GM23338 (cell line): ENCODE measurements around the gene PLXNB2. TPM values are rescaled to one million over a fixed set of nuclear protein-coding genes. Genes with fewer than 3 reads are reported as not detected.

Experiments
- ATAC-seq: fragments of 200-7000 bp; cut with Tn5 transposase; 3 replicates; pipeline ENCODE4 v1.9.1; 2020
- DNase-seq: peaks from one replicate; pipeline ENCODE4 v3.0.0-alpha.2; 2015; ENCODE audit warnings: low spot score
- H2AFZ ChIP-seq: fragments of 200-600 bp; sonication (generic); 2 replicates; pipeline ENCODE4 v1.8.0; 2016; ENCODE audit warnings: antibody characterized with exemption, mild to moderate bottlenecking, moderate library complexity
- H3F3A ChIP-seq: fragments of 200-600 bp; sonication (generic); replicated peaks from 2 replicates; pipeline ENCODE4 v1.8.0; 2017; ENCODE audit warnings: antibody characterized with exemption, mixed run types, low read depth
- H3K27ac ChIP-seq: fragments of 200-600 bp; sonication (generic); 2 replicates; pipeline ENCODE4 v1.6.1; 2016; ENCODE audit warnings: low read depth
- H3K27me3 ChIP-seq: fragments of 200-600 bp; sonication (generic); 2 replicates; pipeline ENCODE4 v1.8.0; 2016; ENCODE audit warnings: mild to moderate bottlenecking, mixed run types, moderate library complexity; ENCODE audit not compliant: insufficient read depth
- H3K36me3 ChIP-seq: fragments of 200-600 bp; sonication (generic); 2 replicates; pipeline ENCODE4 v1.8.0; 2016; ENCODE audit warnings: mild to moderate bottlenecking; ENCODE audit not compliant: insufficient read depth
- H3K4me1 ChIP-seq: fragments of 200-600 bp; sonication (generic); 2 replicates; pipeline ENCODE4 v1.8.0; 2016; ENCODE audit warnings: mild to moderate bottlenecking, moderate library complexity; ENCODE audit not compliant: insufficient read depth
- H3K4me2 ChIP-seq: fragments of 200-600 bp; sonication (generic); 2 replicates; pipeline ENCODE4 v1.7.1; 2017; ENCODE audit warnings: mixed run types
- H3K4me3 ChIP-seq: fragments of 200-600 bp; sonication (generic); 2 replicates; pipeline ENCODE4 v1.6.1; 2016; ENCODE audit warnings: mixed run types
- H3K79me2 ChIP-seq: fragments of 200-600 bp; sonication (generic); replicated peaks from 2 replicates; pipeline ENCODE4 v1.8.0; 2017; ENCODE audit warnings: mild to moderate bottlenecking; ENCODE audit not compliant: insufficient read depth
- H3K9me2 ChIP-seq: fragments of 200-600 bp; sonication (generic); 2 replicates; pipeline ENCODE4 v1.8.0; 2017; ENCODE audit not compliant: insufficient read depth
- H4K20me1 ChIP-seq: fragments of 200-600 bp; sonication (generic); replicated peaks from 2 replicates; pipeline ENCODE4 v1.8.0; 2017; ENCODE audit warnings: mild to moderate bottlenecking; ENCODE audit not compliant: insufficient read depth
- H3K27ac Mint-ChIP-seq: 2 replicates; pipeline ENCODE4 v1.8.0; 2020; ENCODE audit warnings: inconsistent platforms, mild to moderate bottlenecking, moderate library complexity, mixed read lengths
- H3K27me3 Mint-ChIP-seq: 3 replicates; pipeline ENCODE4 v1.8.0; 2022; ENCODE audit warnings: low read depth, mild to moderate bottlenecking, moderate library complexity, mixed read lengths, inconsistent platforms; ENCODE audit not compliant: insufficient read depth, poor library complexity
- H3K36me3 Mint-ChIP-seq: 3 replicates; pipeline ENCODE4 v1.8.0; 2021; ENCODE audit warnings: low read depth, mild to moderate bottlenecking, inconsistent platforms, moderate library complexity, mixed read lengths
- H3K4me1 Mint-ChIP-seq: 3 replicates; pipeline ENCODE4 v1.8.0; 2020; ENCODE audit warnings: mild to moderate bottlenecking, inconsistent platforms, mixed read lengths
- H3K4me3 Mint-ChIP-seq: 3 replicates; pipeline ENCODE4 v1.8.0; 2021; ENCODE audit warnings: moderate library complexity, mild to moderate bottlenecking, inconsistent platforms, mixed read lengths
- H3K9me3 Mint-ChIP-seq: 3 replicates; pipeline ENCODE4 v1.8.0; 2020; ENCODE audit warnings: moderate library complexity, mild to moderate bottlenecking, inconsistent platforms, mixed read lengths
- CREB1 ChIP-seq: fragments of 250-450 bp; sonication (Bioruptor Pico); IDR thresholded peaks from 2 replicates; pipeline ENCODE4 v1.5.0; 2020; ENCODE audit warnings: low read depth, mild to moderate bottlenecking, moderate library complexity
- POLR2AphosphoS5 ChIP-seq: IDR thresholded peaks from 2 replicates; pipeline ENCODE4 v1.6.1; 2016; ENCODE audit warnings: antibody characterized with exemption, low read depth
- ZNF114 ChIP-seq: fragments of 250-450 bp; sonication (Bioruptor Pico); IDR thresholded peaks from 2 replicates; pipeline ENCODE4 v1.5.0; 2020; ENCODE audit warnings: mild to moderate bottlenecking, moderate library complexity
- polyA plus RNA-seq: library from polyadenylated mRNA; unstranded; fragments of >200 nt; fragmentation: Nextera tagmentation; extraction: Ambion mirVana; gene quantifications from 2 replicates; pipeline ENCODE4 v1.2.1, GENCODE V29; 2016
- total RNA-seq: library from RNA; depleted of rRNA; stranded (reverse); fragments of >200 nt; shearing (Covaris generic); gene quantifications from 2 replicates; pipeline ENCODE4 v1.2.3, GENCODE V29; 2014
- TF ChIP-seq, protein P1 (sequence below), 2 experiments: fragments of 200-600 bp in 1 of 2; sonication (generic) in 1 of 2; conservative IDR thresholded peaks; 2 replicates each; pipeline versions ENCODE4 v1.5.1 to v1.6.1; 2016 to 2017; ENCODE audit warnings: antibody characterized with exemption in 2 of 2, low read depth in 2 of 2, mild to moderate bottlenecking in 2 of 2, moderate library complexity in 1 of 2
- TF ChIP-seq, protein P2 (sequence below): IDR thresholded peaks from 2 replicates; pipeline ENCODE4 v1.6.1; 2016; ENCODE audit warnings: antibody characterized with exemption
- TF ChIP-seq, protein P3 (sequence below): fragments of 250-450 bp; sonication (Bioruptor Pico); IDR thresholded peaks from 2 replicates; pipeline ENCODE4 v1.5.0; 2020; ENCODE audit warnings: mild to moderate bottlenecking, moderate library complexity

Gene PLXNB2
- total and polyA plus RNA-seq, 2 experiments from 2014 or later, result 29.1 to 66.3 TPM

DNA sequence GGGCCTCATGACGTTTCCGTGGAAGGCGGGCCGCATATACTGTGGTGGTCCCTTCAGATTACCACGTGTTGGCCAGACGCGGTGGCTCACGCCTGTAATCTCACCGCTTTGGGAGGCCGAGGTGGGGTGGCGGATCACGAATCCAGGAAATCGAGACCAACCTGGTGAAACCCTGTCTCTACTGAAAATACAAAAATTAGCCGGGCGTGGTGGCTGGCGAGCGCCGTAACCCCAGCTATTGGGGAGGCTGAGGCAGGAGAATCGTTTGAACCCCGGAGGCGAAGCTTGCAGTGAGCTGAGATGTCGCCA lies 20.2 kb upstream of the PLXNB2 start:
- H3F3A ChIP-seq, result no peaks in the 10 kb centered on the region
- Mint-ChIP-seq H3K9me3 (0 out of 3 replicates have a peak, but pooled peaks cover 3% of the 10 kb centered on the region), H3K27me3 (peaks cover 20% of the 10 kb centered on the region)

DNA sequence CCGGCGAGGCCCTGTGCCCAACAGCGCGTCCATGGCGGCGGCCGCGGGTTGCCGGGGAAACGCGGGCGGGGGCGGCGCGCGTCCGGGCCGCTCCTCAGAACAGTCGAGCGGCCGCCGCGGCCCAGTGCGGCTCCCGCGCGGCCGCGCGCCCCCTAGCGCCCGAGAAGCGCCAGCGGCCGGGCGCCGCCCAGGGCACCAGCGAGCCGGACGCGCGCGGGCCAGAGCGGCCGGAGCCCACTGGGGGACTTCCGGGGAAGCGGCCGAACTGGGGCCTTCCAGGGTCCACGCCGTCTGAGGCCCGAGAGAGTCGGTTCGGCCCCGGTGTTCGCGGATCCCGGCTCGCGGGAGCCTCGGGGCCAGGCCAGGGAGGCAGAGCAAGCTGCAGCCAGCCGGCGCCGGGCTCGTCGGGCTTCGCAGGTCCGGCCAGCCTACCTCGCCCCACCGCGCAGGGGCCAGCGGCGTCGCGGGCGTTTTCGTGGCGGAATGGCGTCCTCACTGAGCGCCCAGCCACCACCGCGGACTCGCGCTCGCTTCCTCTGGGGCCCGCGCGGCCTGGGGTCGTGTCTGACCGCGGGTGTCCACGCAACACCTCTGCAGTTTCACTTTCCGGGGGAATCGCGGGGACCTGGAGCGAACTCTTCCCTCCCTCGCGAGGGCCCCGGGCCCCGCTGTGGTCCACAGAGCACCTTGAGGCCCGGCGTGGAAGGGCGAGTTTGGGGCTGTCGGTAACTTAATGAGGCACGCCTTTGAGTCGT lies 19.7 kb upstream of the PLXNB2 start, which contains the start of gene DENND6B:
TSS of gene DENND6B (minus strand) at position 57 of the 755 bp plus-strand sequence. CDS start at position 33, 24 bp downstream.
- Histone ChIP-seq H3K4me1 (no peaks in the 10 kb centered on the region; the same call in 1 of the 2 replicates), H3K9me2 (no peaks in the 10 kb centered on the region), H3K27ac (no peak within 1 kb of the TSS), H3K4me3 (peak within 1 kb of the TSS; percentile 72), H3K4me2 (peak within 1 kb of the TSS; percentile 89), H3K36me3 (no peaks in the 10 kb centered on the region), H3F3A (no peaks in the 10 kb centered on the region), H3K79me2 (no peaks in the 10 kb centered on the region), H2AFZ (peak within 1 kb of the TSS; percentile 90; the same call in 1 of the 2 replicates), H4K20me1 (no peaks in the 10 kb centered on the region), H3K27me3 (peaks cover 19% of the 10 kb centered on the region)
- DNase-seq, result peak; percentile 85
- H3K36me3 Mint-ChIP-seq, result no peaks in the 10 kb centered on the region
- no peak within 1 kb of the TSS for H3K27ac Mint-ChIP-seq
- TF ChIP-seq CREB1 (CRISPR knock-in tag) (peak; percentile 75), POLR2AphosphoS5 (peak; percentile 57; the same call in 1 of the 2 replicates)
- TF ChIP-seq, protein P1, sequence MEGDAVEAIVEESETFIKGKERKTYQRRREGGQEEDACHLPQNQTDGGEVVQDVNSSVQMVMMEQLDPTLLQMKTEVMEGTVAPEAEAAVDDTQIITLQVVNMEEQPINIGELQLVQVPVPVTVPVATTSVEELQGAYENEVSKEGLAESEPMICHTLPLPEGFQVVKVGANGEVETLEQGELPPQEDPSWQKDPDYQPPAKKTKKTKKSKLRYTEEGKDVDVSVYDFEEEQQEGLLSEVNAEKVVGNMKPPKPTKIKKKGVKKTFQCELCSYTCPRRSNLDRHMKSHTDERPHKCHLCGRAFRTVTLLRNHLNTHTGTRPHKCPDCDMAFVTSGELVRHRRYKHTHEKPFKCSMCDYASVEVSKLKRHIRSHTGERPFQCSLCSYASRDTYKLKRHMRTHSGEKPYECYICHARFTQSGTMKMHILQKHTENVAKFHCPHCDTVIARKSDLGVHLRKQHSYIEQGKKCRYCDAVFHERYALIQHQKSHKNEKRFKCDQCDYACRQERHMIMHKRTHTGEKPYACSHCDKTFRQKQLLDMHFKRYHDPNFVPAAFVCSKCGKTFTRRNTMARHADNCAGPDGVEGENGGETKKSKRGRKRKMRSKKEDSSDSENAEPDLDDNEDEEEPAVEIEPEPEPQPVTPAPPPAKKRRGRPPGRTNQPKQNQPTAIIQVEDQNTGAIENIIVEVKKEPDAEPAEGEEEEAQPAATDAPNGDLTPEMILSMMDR (conservative IDR thresholded peaks at IDR 0.05; ENCODE audit: low read depth in 2 of 2), result peak in 1 of 2 experiments; percentile 56; a peak in 2 of 4 replicates
- TF ChIP-seq, protein P2, sequence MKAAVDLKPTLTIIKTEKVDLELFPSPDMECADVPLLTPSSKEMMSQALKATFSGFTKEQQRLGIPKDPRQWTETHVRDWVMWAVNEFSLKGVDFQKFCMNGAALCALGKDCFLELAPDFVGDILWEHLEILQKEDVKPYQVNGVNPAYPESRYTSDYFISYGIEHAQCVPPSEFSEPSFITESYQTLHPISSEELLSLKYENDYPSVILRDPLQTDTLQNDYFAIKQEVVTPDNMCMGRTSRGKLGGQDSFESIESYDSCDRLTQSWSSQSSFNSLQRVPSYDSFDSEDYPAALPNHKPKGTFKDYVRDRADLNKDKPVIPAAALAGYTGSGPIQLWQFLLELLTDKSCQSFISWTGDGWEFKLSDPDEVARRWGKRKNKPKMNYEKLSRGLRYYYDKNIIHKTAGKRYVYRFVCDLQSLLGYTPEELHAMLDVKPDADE, result peak; percentile 38; the same call in 1 of the 2 replicates
- TF ChIP-seq, protein P3, sequence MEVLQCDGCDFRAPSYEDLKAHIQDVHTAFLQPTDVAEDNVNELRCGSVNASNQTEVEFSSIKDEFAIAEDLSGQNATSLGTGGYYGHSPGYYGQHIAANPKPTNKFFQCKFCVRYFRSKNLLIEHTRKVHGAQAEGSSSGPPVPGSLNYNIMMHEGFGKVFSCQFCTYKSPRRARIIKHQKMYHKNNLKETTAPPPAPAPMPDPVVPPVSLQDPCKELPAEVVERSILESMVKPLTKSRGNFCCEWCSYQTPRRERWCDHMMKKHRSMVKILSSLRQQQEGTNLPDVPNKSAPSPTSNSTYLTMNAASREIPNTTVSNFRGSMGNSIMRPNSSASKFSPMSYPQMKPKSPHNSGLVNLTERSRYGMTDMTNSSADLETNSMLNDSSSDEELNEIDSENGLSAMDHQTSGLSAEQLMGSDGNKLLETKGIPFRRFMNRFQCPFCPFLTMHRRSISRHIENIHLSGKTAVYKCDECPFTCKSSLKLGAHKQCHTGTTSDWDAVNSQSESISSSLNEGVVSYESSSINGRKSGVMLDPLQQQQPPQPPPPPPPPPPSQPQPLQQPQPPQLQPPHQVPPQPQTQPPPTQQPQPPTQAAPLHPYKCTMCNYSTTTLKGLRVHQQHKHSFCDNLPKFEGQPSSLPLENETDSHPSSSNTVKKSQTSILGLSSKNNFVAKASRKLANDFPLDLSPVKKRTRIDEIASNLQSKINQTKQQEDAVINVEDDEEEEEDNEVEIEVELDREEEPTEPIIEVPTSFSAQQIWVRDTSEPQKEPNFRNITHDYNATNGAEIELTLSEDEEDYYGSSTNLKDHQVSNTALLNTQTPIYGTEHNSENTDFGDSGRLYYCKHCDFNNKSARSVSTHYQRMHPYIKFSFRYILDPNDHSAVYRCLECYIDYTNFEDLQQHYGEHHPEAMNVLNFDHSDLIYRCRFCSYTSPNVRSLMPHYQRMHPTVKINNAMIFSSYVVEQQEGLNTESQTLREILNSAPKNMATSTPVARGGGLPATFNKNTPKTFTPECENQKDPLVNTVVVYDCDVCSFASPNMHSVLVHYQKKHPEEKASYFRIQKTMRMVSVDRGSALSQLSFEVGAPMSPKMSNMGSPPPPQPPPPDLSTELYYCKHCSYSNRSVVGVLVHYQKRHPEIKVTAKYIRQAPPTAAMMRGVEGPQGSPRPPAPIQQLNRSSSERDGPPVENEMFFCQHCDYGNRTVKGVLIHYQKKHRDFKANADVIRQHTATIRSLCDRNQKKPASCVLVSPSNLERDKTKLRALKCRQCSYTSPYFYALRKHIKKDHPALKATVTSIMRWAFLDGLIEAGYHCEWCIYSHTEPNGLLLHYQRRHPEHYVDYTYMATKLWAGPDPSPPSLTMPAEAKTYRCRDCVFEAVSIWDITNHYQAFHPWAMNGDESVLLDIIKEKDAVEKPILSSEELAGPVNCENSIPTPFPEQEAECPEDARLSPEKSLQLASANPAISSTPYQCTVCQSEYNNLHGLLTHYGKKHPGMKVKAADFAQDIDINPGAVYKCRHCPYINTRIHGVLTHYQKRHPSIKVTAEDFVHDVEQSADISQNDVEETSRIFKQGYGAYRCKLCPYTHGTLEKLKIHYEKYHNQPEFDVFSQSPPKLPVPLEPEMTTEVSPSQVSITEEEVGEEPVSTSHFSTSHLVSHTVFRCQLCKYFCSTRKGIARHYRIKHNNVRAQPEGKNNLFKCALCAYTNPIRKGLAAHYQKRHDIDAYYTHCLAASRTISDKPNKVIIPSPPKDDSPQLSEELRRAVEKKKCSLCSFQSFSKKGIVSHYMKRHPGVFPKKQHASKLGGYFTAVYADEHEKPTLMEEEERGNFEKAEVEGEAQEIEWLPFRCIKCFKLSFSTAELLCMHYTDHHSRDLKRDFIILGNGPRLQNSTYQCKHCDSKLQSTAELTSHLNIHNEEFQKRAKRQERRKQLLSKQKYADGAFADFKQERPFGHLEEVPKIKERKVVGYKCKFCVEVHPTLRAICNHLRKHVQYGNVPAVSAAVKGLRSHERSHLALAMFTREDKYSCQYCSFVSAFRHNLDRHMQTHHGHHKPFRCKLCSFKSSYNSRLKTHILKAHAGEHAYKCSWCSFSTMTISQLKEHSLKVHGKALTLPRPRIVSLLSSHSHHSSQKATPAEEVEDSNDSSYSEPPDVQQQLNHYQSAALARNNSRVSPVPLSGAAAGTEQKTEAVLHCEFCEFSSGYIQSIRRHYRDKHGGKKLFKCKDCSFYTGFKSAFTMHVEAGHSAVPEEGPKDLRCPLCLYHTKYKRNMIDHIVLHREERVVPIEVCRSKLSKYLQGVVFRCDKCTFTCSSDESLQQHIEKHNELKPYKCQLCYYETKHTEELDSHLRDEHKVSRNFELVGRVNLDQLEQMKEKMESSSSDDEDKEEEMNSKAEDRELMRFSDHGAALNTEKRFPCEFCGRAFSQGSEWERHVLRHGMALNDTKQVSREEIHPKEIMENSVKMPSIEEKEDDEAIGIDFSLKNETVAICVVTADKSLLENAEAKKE, result no peak
- 0 out of 3 replicates have a peak, but pooled peaks cover 3% of the 10 kb centered on the region for H3K9me3 Mint-ChIP-seq
- H3K4me1 Mint-ChIP-seq, result peaks cover 6% of the 10 kb centered on the region; the same call in 2 of the 3 replicates
- peak; percentile 90 for ATAC-seq
- H3K27me3 Mint-ChIP-seq, result peaks cover 20% of the 10 kb centered on the region
- H3K4me3 Mint-ChIP-seq, result peak within 1 kb of the TSS; percentile 87

More for the DNA sequence above, 20.2 kb upstream of the PLXNB2 start:
- Histone ChIP-seq H3K9me2 (no peaks in the 10 kb centered on the region), H2AFZ (peak overlapping the region; percentile 86; the same call in 1 of the 2 replicates), H3K79me2 (no peaks in the 10 kb centered on the region), H3K27me3 (peaks cover 19% of the 10 kb centered on the region), H4K20me1 (no peaks in the 10 kb centered on the region), H3K36me3 (no peaks in the 10 kb centered on the region), H3K4me3 (peak overlapping the region; percentile 72), H3K27ac (no peak overlapping the region), H3K4me2 (peak overlapping the region; percentile 80; the same call in 1 of the 2 replicates), H3K4me1 (no peaks in the 10 kb centered on the region; the same call in 1 of the 2 replicates)
- H3K27ac Mint-ChIP-seq, result no peak overlapping the region
- H3K36me3 Mint-ChIP-seq, result no peaks in the 10 kb centered on the region
- peak overlapping the region; percentile 78 for H3K4me3 Mint-ChIP-seq
- peaks cover 6% of the 10 kb centered on the region; the same call in 2 of the 3 replicates for H3K4me1 Mint-ChIP-seq
- ATAC-seq (no peak), DNase-seq (peak; percentile 27)
- TF ChIP-seq ZNF114 (CRISPR knock-in tag) (no peak), POLR2AphosphoS5 (no peak)
